Measurements from ENCODE around the gene ZNF141.

Gene ZNF141

GRCh38 chr4:336099-336892, 1.3 kb upstream of the ZNF141 start:
- no peaks in the 10 kb centered on the region; the same call in none of the 2 replicates for H3K36me3 ChIP-seq (ENCODE audit: control insufficient read depth, insufficient read depth, low read length)
- peak; percentile 14 for DNase-seq (ENCODE audit: extremely low read depth, insufficient read length)
- TF ChIP-seq CTCF (IDR thresholded peaks at IDR 0.05; ENCODE audit: insufficient read depth, low read length, poor library complexity, severe bottlenecking) = no peak
- peak overlapping the region; percentile 72 for H3K4me3 ChIP-seq (replicated peaks; ENCODE audit: low read depth, low read length)
- H3K27me3 ChIP-seq (replicated peaks; ENCODE audit: control insufficient read depth, insufficient read depth, low read length) = no peaks in the 10 kb centered on the region

- no peak for DNase-seq (ENCODE audit: extremely low read depth, insufficient read length)
- TF ChIP-seq CTCF (IDR thresholded peaks at IDR 0.05; ENCODE audit: insufficient read depth, low read length, poor library complexity, severe bottlenecking) = no peak
- H3K27me3 ChIP-seq (replicated peaks; ENCODE audit: control insufficient read depth, insufficient read depth, low read length) = no peaks in the 10 kb centered on the region
- peak overlapping the region; percentile 72 for H3K4me3 ChIP-seq (replicated peaks; ENCODE audit: low read depth, low read length)
- no peaks in the 10 kb centered on the region; the same call in none of the 2 replicates for H3K36me3 ChIP-seq (ENCODE audit: control insufficient read depth, insufficient read depth, low read length)
These were observed 796 bp upstream of the ZNF141 start for GRCh38 chr4:336893-337142.

GRCh38 chr4:337932-338758, 531 bp downstream of the ZNF141 start:
- Histone ChIP-seq H3K27me3 (replicated peaks; ENCODE audit: control insufficient read depth, insufficient read depth, low read length) (no peaks in the 10 kb centered on the region), H3K4me3 (replicated peaks; ENCODE audit: low read depth, low read length) (peak overlapping the region; percentile 72), H3K36me3 (ENCODE audit: control insufficient read depth, insufficient read depth, low read length) (peaks cover 2% of the 10 kb centered on the region)
- no peak for TF ChIP-seq CTCF (IDR thresholded peaks at IDR 0.05; ENCODE audit: insufficient read depth, low read length, poor library complexity, severe bottlenecking)
- DNase-seq (ENCODE audit: extremely low read depth, insufficient read length) = peak; percentile 82

GRCh38 chr4:338759-339097, 1.1 kb downstream of the ZNF141 start:
- peak; percentile 34 for DNase-seq (ENCODE audit: extremely low read depth, insufficient read length)
- Histone ChIP-seq H3K4me3 (replicated peaks; ENCODE audit: low read depth, low read length) (peak overlapping the region; percentile 72), H3K27me3 (replicated peaks; ENCODE audit: control insufficient read depth, insufficient read depth, low read length) (no peaks in the 10 kb centered on the region), H3K36me3 (ENCODE audit: control insufficient read depth, insufficient read depth, low read length) (peaks cover 2% of the 10 kb centered on the region)
- no peak for TF ChIP-seq CTCF (IDR thresholded peaks at IDR 0.05; ENCODE audit: insufficient read depth, low read length, poor library complexity, severe bottlenecking)

GRCh38 chr4:340011-340410, 2.4 kb downstream of the ZNF141 start:
- no peak for TF ChIP-seq CTCF (IDR thresholded peaks at IDR 0.05; ENCODE audit: insufficient read depth, low read length, poor library complexity, severe bottlenecking)
- Histone ChIP-seq H3K4me3 (replicated peaks; ENCODE audit: low read depth, low read length) (no peak overlapping the region), H3K36me3 (ENCODE audit: control insufficient read depth, insufficient read depth, low read length) (peaks cover 2% of the 10 kb centered on the region), H3K27me3 (replicated peaks; ENCODE audit: control insufficient read depth, insufficient read depth, low read length) (no peaks in the 10 kb centered on the region)
- no peak for DNase-seq (ENCODE audit: extremely low read depth, insufficient read length)
